ENCODE measurements around the gene LPCAT3.

DNA sequence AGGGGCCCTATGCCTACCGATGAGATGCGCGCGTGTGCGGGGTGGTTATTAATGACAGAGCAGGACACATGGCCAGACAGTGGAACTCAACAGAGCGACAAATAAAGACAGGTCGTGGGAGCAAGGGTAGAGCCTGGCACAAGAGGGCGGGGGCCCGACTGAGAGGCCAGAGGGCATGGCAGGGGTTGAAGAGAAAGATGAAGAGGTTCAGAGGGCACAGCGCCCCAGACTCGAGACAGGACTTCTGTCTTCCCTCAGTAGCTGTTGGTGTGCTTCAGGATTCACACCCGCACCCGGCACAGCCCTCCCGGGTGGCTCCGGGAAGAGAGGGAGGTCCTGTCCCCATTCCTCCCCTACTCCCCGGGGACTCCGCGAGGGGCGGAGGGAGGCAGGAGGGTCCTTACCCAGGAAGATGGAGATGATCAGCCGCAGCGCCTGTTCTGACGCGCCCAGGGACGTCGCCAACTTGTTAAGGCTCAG is 366 bp downstream of the LPCAT3 start:
- TF ChIP-seq SIN3A (IDR thresholded peaks at IDR 0.05; ENCODE audit: borderline replicate concordance, insufficient read depth, low read depth, low read length) = no peak; the same call in 1 of the 2 replicates
- TF ChIP-seq CTCF (IDR thresholded peaks at IDR 0.05) = no peak
- TF ChIP-seq POLR2AphosphoS5 (IDR thresholded peaks at IDR 0.05; ENCODE audit: low read depth, low read length) = no peak
- no peak for TF ChIP-seq TCF7L2 (IDR thresholded peaks at IDR 0.05; ENCODE audit: low read depth, low read length)
- TF ChIP-seq REST (IDR thresholded peaks at IDR 0.05; ENCODE audit: insufficient read depth in 1 of 2, low read depth in 2 of 2, low read length in 1 of 2) = no peak

Data from Panc1 (cell line).